ENCODE data around the gene SLC38A10. TPM values are rescaled to one million over a fixed set of nuclear protein-coding genes. Genes with fewer than 3 reads are reported as not detected.

The SLC38A10 gene
- total and polyA plus RNA-seq, 10 of the 15 experiments (the other 5 are each of a cell fraction or from before 2014, with no cell fraction given), result 0.52 to 67.9 (median 22.1) TPM

- ChIA-PET POLR2A (interaction anchor here (1.0 kb wide), 1 partner anchor 40 kb away, joined by 4 read pairs; the partner anchor contains the start of gene SLC38A10), RAD21 (ENCODE audit: unreplicated experiment) (no interaction called here), SMC1A (ENCODE audit: uncharacterized antibody, unreplicated experiment) (no interaction called here), CTCF (no interaction called here)
- Histone ChIP-seq H3K27ac (ENCODE audit: control insufficient read depth, insufficient read depth) (no peak overlapping the region), H3K4me3 (no peak overlapping the region), H3K4me1 (ENCODE audit: control insufficient read depth, insufficient read depth, low read length) (no peaks in the 10 kb centered on the region), H2AFZ (ENCODE audit: control insufficient read depth, low read depth, low read length) (no peak overlapping the region), H3K4me2 (ENCODE audit: control insufficient read depth, insufficient read depth) (no peak overlapping the region), H3K9me3 (replicated peaks; ENCODE audit: control insufficient read depth, insufficient read depth, low read length) (no peaks in the 10 kb centered on the region), H3K27me3 (replicated peaks in 1 of 2; ENCODE audit: control insufficient read depth in 2 of 2, insufficient read depth in 2 of 2, low read length in 1 of 2) (peaks cover 1 to 2% of the 10 kb centered on the region in 2 experiments; a peak in 2 of 4 replicates), H3K9ac (ENCODE audit: control insufficient read depth, insufficient read depth, low read length) (no peak overlapping the region), H4K20me1 (ENCODE audit: control insufficient read depth, insufficient read depth) (no peaks in the 10 kb centered on the region), H3K36me3 (ENCODE audit: control insufficient read depth in 2 of 2, insufficient read depth in 2 of 2, low read length in 1 of 2) (no peaks in the 10 kb centered on the region), H3K79me2 (ENCODE audit: control insufficient read depth, insufficient read depth, low read length) (no peaks in the 10 kb centered on the region)
- 50% methylated on average over 13 of the region's 14 CpGs for WGBS (ENCODE audit: insufficient coverage, insufficient replicate concordance, low lambda C conversion rate, missing lambda C conversion rate)
- no TSS peak for BruUV-seq (replicated peaks)
- TF ChIP-seq CHD2 (IDR thresholded peaks at IDR 0.05; ENCODE audit: borderline replicate concordance, low read depth, low read length) (no peak), RAD21 (IDR thresholded peaks at IDR 0.05; ENCODE audit: insufficient read depth, low read depth, low read length) (no peak)
- in situ Hi-C loops (cut with MboI), result no loop called here
- no peak for ATAC-seq
- no peak for DNase-seq (ENCODE audit: low read depth, low spot score)
- FAIRE-seq, result no peak
- intact Hi-C loops (cut with micrococcal nuclease; ENCODE audit: unreplicated experiment), result no loop called here
These were observed 40.1 kb upstream of the SLC38A10 start for GRCh38 chr17:81334987-81335772.

GRCh38 chr17:81334391-81334901, 39.3 kb upstream of the SLC38A10 start:
- BruUV-seq (replicated peaks), result no TSS peak
- ATAC-seq, result no peak

More at GRCh38 chr17:81334391-81334901, 39.3 kb upstream of the SLC38A10 start:
- Histone ChIP-seq H3K36me3 (ENCODE audit: control insufficient read depth in 2 of 2, insufficient read depth in 2 of 2, low read length in 1 of 2) (no peaks in the 10 kb centered on the region), H3K4me2 (ENCODE audit: control insufficient read depth, insufficient read depth) (no peak overlapping the region), H3K4me3 (no peak overlapping the region), H4K20me1 (ENCODE audit: control insufficient read depth, insufficient read depth) (no peaks in the 10 kb centered on the region), H3K9me3 (replicated peaks; ENCODE audit: control insufficient read depth, insufficient read depth, low read length) (no peaks in the 10 kb centered on the region), H3K27me3 (replicated peaks in 1 of 2; ENCODE audit: control insufficient read depth in 2 of 2, insufficient read depth in 2 of 2, low read length in 1 of 2) (peaks cover 1 to 2% of the 10 kb centered on the region in 2 experiments; a peak in 2 of 4 replicates), H3K4me1 (ENCODE audit: control insufficient read depth, insufficient read depth, low read length) (peaks cover 4% of the 10 kb centered on the region; the same call in 1 of the 2 replicates), H2AFZ (ENCODE audit: control insufficient read depth, low read depth, low read length) (no peak overlapping the region), H3K27ac (ENCODE audit: control insufficient read depth, insufficient read depth) (no peak overlapping the region), H3K79me2 (ENCODE audit: control insufficient read depth, insufficient read depth, low read length) (no peaks in the 10 kb centered on the region), H3K9ac (ENCODE audit: control insufficient read depth, insufficient read depth, low read length) (no peak overlapping the region)
- in situ Hi-C loops (cut with MboI), result no loop called here
- RAD21 ChIA-PET (ENCODE audit: unreplicated experiment), result no interaction called here
- DNase-seq (ENCODE audit: low read depth, low spot score), result no peak
- TF ChIP-seq CHD4 (IDR thresholded peaks at IDR 0.05) (no peak), NRF1 (conservative IDR thresholded peaks at IDR 0.05; ENCODE audit: low read depth, low read length) (no peak), MEF2A (IDR thresholded peaks at IDR 0.05; ENCODE audit: insufficient read depth, low read depth, low read length) (no peak), MAX (IDR thresholded peaks at IDR 0.05; ENCODE audit: low read depth, low read length) (no peak), LARP7 (IDR thresholded peaks at IDR 0.05) (no peak), BRCA1 (IDR thresholded peaks at IDR 0.05; ENCODE audit: low read depth, low read length) (no peak), SMARCA5 (IDR thresholded peaks at IDR 0.05) (no peak), KDM1A (IDR thresholded peaks at IDR 0.05; ENCODE audit: borderline replicate concordance) (no peak), ZNF274 (IDR thresholded peaks at IDR 0.05; ENCODE audit: insufficient read depth, insufficient read length) (no peak), NFYB (IDR thresholded peaks at IDR 0.05; ENCODE audit: insufficient read depth, low read depth, low read length) (no peak), NFIC (IDR thresholded peaks at IDR 0.05; ENCODE audit: low read depth, low read length) (no peak), EZH2 (IDR thresholded peaks at IDR 0.05; ENCODE audit: borderline replicate concordance, control insufficient read depth, low read depth, low read length) (no peak), RBBP5 (conservative IDR thresholded peaks at IDR 0.05) (no peak), CTCF (IDR thresholded peaks at IDR 0.05 in 2 of 3, conservative IDR thresholded peaks at IDR 0.05 in 1 of 3; ENCODE audit: control insufficient read depth in 2 of 3, extremely low read depth in 1 of 3, insufficient read depth in 1 of 3, low read depth in 3 of 3, low read length in 3 of 3) (no peak)
- POLR2A ChIA-PET, result interaction anchor here (1.0 kb wide), 1 partner anchor 39 kb away, joined by 4 read pairs; the partner anchor contains the start of gene SLC38A10
- SMC1A ChIA-PET (ENCODE audit: uncharacterized antibody, unreplicated experiment), result no interaction called here
- WGBS (ENCODE audit: insufficient coverage, insufficient replicate concordance, low lambda C conversion rate, missing lambda C conversion rate), result 28% methylated on average over 11 of the region's 12 CpGs
- FAIRE-seq, result no peak
- CTCF ChIA-PET, result no interaction called here
- intact Hi-C loops (cut with micrococcal nuclease; ENCODE audit: unreplicated experiment), result no loop called here
